K562 (cell line): Measurements from ENCODE around the gene ITGB6. TPM values are rescaled to one million over a fixed set of nuclear protein-coding genes. Genes with fewer than 3 reads are reported as not detected.

ENCODE experiments used
- ATAC-seq: fragments of 200-7000 bp; cut with Tn5 transposase; 3 replicates; pipeline ENCODE4 v1.9.1; 2020; ENCODE audit warnings: moderate library complexity
- BruUV-seq: library from RNA; stranded (reverse); fragments of 400-500 nt; replicated peaks from 2 replicates; lab custom pipeline; 2021; lab: Mats Ljungman, UMichigan
- CTCF ChIA-PET: fragments of 300-600 bp; formaldehyde crosslinking; extraction: SDS; loops from one replicate; lab custom pipeline; 2021; ENCODE audit warnings: low intra/inter-chr PET ratio; lab: Yijun Ruan, JAX
- POLR2A ChIA-PET: fragments of 300-600, 350-650 bp; sonication (Branson Sonifier 250); formaldehyde crosslinking; extraction: SDS; loops from one replicate; lab custom pipeline; 2021; ENCODE audit warnings: antibody characterized with exemption, inconsistent platforms; lab: Yijun Ruan, JAX
- DNase-seq, 4 experiments: peaks; one replicate each; pipeline versions ENCODE4 v3.0.0 to v3.0.0-alpha.2; 2011 to 2018; ENCODE audit warnings: low spot score in 3 of 4, mixed read lengths in 3 of 4; ENCODE audit errors: extremely low read depth in 1 of 4
- FAIRE-seq: peaks from 2 replicates; lab custom pipeline; 2011; peaks lifted over from hg19 to GRCh38; lab: Jason Lieb, UNC
- H2AFZ ChIP-seq: 2 replicates; pipeline ENCODE4 v1.6.0; 2011; ENCODE audit warnings: low read depth, low read length, control low read depth, inconsistent platforms
- H3K27ac ChIP-seq: fragments of 200-600 bp; 3 replicates; pipeline ENCODE4 v1.8.0; 2011; ENCODE audit warnings: low read depth, mild to moderate bottlenecking, control low read depth, inconsistent platforms, low read length, moderate library complexity, mixed read lengths; ENCODE audit errors: extremely low read depth
- H3K27me3 ChIP-seq, 2 experiments: fragments of 300-600 bp in 1 of 2; 2 replicates in 1 of 2; 3 replicates in 1 of 2; pipeline versions ENCODE4 v1.6.0 to v1.8.0; 2011; ENCODE audit warnings: inconsistent platforms in 2 of 2, low read length in 2 of 2, mild to moderate bottlenecking in 1 of 2, mixed read lengths in 1 of 2, moderate library complexity in 1 of 2; ENCODE audit not compliant: control insufficient read depth in 2 of 2, insufficient read depth in 2 of 2
- H3K36me3 ChIP-seq: fragments of 300-600 bp; 3 replicates; pipeline ENCODE4 v1.8.0; 2011; ENCODE audit warnings: mild to moderate bottlenecking, low read length, inconsistent platforms; ENCODE audit not compliant: control insufficient read depth, insufficient read depth
- H3K4me1 ChIP-seq, 2 experiments: fragments of 200-600 bp in 1 of 2; replicated peaks in 1 of 2; 2 replicates in 1 of 2; 3 replicates in 1 of 2; pipeline versions ENCODE4 v1.5.1 to v1.8.0; 2011; ENCODE audit warnings: inconsistent platforms in 2 of 2, low read length in 2 of 2, mild to moderate bottlenecking in 1 of 2, mixed read lengths in 1 of 2, moderate library complexity in 1 of 2; ENCODE audit not compliant: control insufficient read depth in 2 of 2, insufficient read depth in 2 of 2
- H3K4me2 ChIP-seq: 2 replicates; pipeline ENCODE4 v1.6.1; 2011; ENCODE audit warnings: low read length, control low read depth, inconsistent platforms, mixed read lengths; ENCODE audit not compliant: insufficient read depth
- H3K4me3 ChIP-seq: fragments of 200-600 bp; sonication (generic), shearing (Covaris generic); 2 replicates; pipeline ENCODE4 v1.5.1; 2016; ENCODE audit warnings: control low read depth, inconsistent platforms
- H3K79me2 ChIP-seq: fragments of 200-600 bp; 3 replicates; pipeline ENCODE4 v1.8.0; 2011; ENCODE audit warnings: low read length, inconsistent platforms; ENCODE audit not compliant: control insufficient read depth, insufficient read depth
- H3K9ac ChIP-seq, 2 experiments: 2 replicates each; pipeline versions ENCODE4 v1.6.0 to v1.6.1; 2011; ENCODE audit warnings: low read depth in 2 of 2, low read length in 2 of 2, control low read depth in 1 of 2, inconsistent platforms in 1 of 2, mild to moderate bottlenecking in 1 of 2, mixed read lengths in 1 of 2; ENCODE audit not compliant: insufficient read depth in 1 of 2
- H3K9me1 ChIP-seq: one replicate; pipeline ENCODE4 v1.6.0; 2011; ENCODE audit warnings: inconsistent platforms, mild to moderate bottlenecking, low read length, moderate library complexity; ENCODE audit not compliant: control insufficient read depth, insufficient read depth
- H3K9me3 ChIP-seq: replicated peaks from 2 replicates; pipeline ENCODE4 v1.5.1; 2011; ENCODE audit warnings: low read depth, low read length, inconsistent platforms; ENCODE audit not compliant: control insufficient read depth, insufficient read depth
- H4K20me1 ChIP-seq: replicated peaks from 2 replicates; pipeline ENCODE4 v1.6.1; 2011; ENCODE audit warnings: low read length, inconsistent platforms, mixed read lengths; ENCODE audit not compliant: control insufficient read depth, insufficient read depth
- AFF1 ChIP-seq, 2 experiments: fragments of 450-650 bp; IDR thresholded peaks; 2 replicates each; pipeline ENCODE4 v1.6.1; 2018; ENCODE audit warnings: mild to moderate bottlenecking in 2 of 2, low read depth in 1 of 2; ENCODE audit not compliant: partially characterized antibody in 2 of 2
- ARID1B ChIP-seq: fragments of 450-650 bp; IDR thresholded peaks from 2 replicates; pipeline ENCODE4 v1.6.1; 2016; ENCODE audit warnings: antibody characterized with exemption, mild to moderate bottlenecking, inconsistent platforms
- BRF2 ChIP-seq: IDR thresholded peaks from 3 replicates; pipeline ENCODE4 v1.6.1; 2011; ENCODE audit warnings: borderline replicate concordance, mild to moderate bottlenecking; ENCODE audit not compliant: insufficient read length, insufficient read depth
- CBX2 ChIP-seq: fragments of 200-600 bp; sonication (generic); IDR thresholded peaks from one replicate; pipeline ENCODE4 v1.6.1; 2012; ENCODE audit warnings: mild to moderate bottlenecking, low read length, inconsistent platforms; ENCODE audit not compliant: insufficient read depth, poor library complexity, severe bottlenecking
- CREM ChIP-seq: IDR thresholded peaks from 2 replicates; pipeline ENCODE4 v1.6.1; 2014; ENCODE audit warnings: antibody characterized with exemption, low read depth
- MED1 ChIP-seq: sonication (generic); formaldehyde crosslinking; IDR thresholded peaks from 2 replicates; pipeline ENCODE4 v1.8.1; 2023; ENCODE audit warnings: missing genetic modification reagents, borderline replicate concordance
- MEF2A ChIP-seq: IDR thresholded peaks from 2 replicates; pipeline ENCODE4 v1.6.1; 2011; ENCODE audit warnings: low read depth, mild to moderate bottlenecking, low read length, moderate library complexity; ENCODE audit not compliant: control insufficient read depth
- RBBP5 ChIP-seq: fragments of 200-600 bp; sonication (generic); IDR thresholded peaks from 2 replicates; pipeline ENCODE4 v1.6.1; 2012; ENCODE audit warnings: borderline replicate concordance, mild to moderate bottlenecking, low read length, control low read depth, inconsistent platforms; ENCODE audit not compliant: insufficient read depth, poor library complexity, severe bottlenecking
- SMAD3 ChIP-seq: fragments of 450-650 bp; formaldehyde crosslinking; conservative IDR thresholded peaks from 2 replicates; pipeline ENCODE4 v1.4.0; 2020; ENCODE audit warnings: mild to moderate bottlenecking
- TEAD2 ChIP-seq: fragments of 450-650 bp; IDR thresholded peaks from 2 replicates; pipeline ENCODE4 v1.6.1; 2016; ENCODE audit warnings: missing genetic modification characterization, control low read depth, missing compliant biosample characterization
- TFAM ChIP-seq: fragments of 250-450 bp; sonication (Bioruptor Pico); conservative IDR thresholded peaks from 2 replicates; pipeline ENCODE4 v1.5.0; 2021; ENCODE audit warnings: mild to moderate bottlenecking, moderate library complexity
- TGIF2 ChIP-seq: sonication (generic); formaldehyde crosslinking; IDR thresholded peaks from 2 replicates; pipeline ENCODE4 v1.8.1; 2022; ENCODE audit warnings: mild to moderate bottlenecking, missing genetic modification reagents, moderate library complexity
- ZBTB8A ChIP-seq: fragments of 450-650 bp; IDR thresholded peaks from 2 replicates; pipeline ENCODE4 v1.6.1; 2018; ENCODE audit warnings: mild to moderate bottlenecking, moderate library complexity; ENCODE audit not compliant: partially characterized antibody
- ZNF655 ChIP-seq: fragments of 250-450 bp; sonication (Bioruptor Pico); IDR thresholded peaks from 2 replicates; pipeline ENCODE4 v1.5.0; 2021
- ZNF699 ChIP-seq: fragments of 250-450 bp; sonication (Bioruptor Pico); IDR thresholded peaks from 2 replicates; pipeline ENCODE4 v1.8.0; 2021; ENCODE audit warnings: mild to moderate bottlenecking, moderate library complexity; ENCODE audit not compliant: insufficient replicate concordance
- ZNF76 ChIP-seq: fragments of 250-450 bp; sonication (Bioruptor Pico); IDR thresholded peaks from 2 replicates; pipeline ENCODE4 v1.4.0; 2020; ENCODE audit warnings: mild to moderate bottlenecking, moderate library complexity, borderline replicate concordance
- ZNF778 ChIP-seq: fragments of 450-650 bp; formaldehyde crosslinking; IDR thresholded peaks from 2 replicates; pipeline ENCODE4 v1.4.0; 2020; ENCODE audit warnings: mild to moderate bottlenecking, moderate library complexity
- WGBS: fragments of 100-300 bp; shearing (Covaris generic); methylation state at CpG from one replicate; pipeline ENCODE4 v1.1.6; 2016; ENCODE audit warnings: low coverage, mixed read lengths; ENCODE audit not compliant: insufficient coverage; ENCODE audit errors: missing lambda C conversion rate; 5-methylcytosine and 5-hydroxymethylcytosine counted together
- in situ Hi-C: fragments of 300-500 bp; cut with MboI; formaldehyde crosslinking; loops from 4 replicates; pipeline ENCODE4 v1.15.0; 2018; ENCODE audit warnings: inconsistent platforms, mixed read lengths
- intact Hi-C: fragments of 100-400 bp; cut with micrococcal nuclease; formaldehyde crosslinking; loops from 2 replicates; pipeline ENCODE4 v1.14.2; 2022
- polyA plus RNA-seq, 8 experiments: library from polyadenylated mRNA; depleted of rRNA in 4 of 8; stranded (reverse) in 5 of 8; unstranded in 3 of 8; fragments of >200 nt; fragmentation: Nextera tagmentation in 2 of 8; fragmentation: Illumina TruSeq in 1 of 8; extraction: Ambion mirVana in 2 of 8; extraction: Trizol in 1 of 8; gene quantifications; 2 replicates each; pipeline versions ENCODE4 v1.2.1 to v1.2.3, GENCODE V29; 2011 to 2014; ENCODE audit warnings: inconsistent platforms in 1 of 8, missing spikeins in 1 of 8
- total RNA-seq, 7 experiments: library from RNA; depleted of rRNA in 6 of 7; stranded (reverse); fragments of >200 nt in 6 of 7; fragmentation: Illumina TruSeq in 2 of 7; extraction: Trizol in 2 of 7; gene quantifications; 2 replicates each; pipeline versions ENCODE4 v1.2.1 to v1.2.3, GENCODE V29; 2011 to 2021; ENCODE audit warnings: low replicate concordance in 1 of 7

The ITGB6 gene
- total and polyA plus RNA-seq, 9 of the 15 experiments (the other 6 are each of a cell fraction or from before 2014, with no cell fraction given): 0.18 TPM; not detected in 8

- H3K9me3 ChIP-seq: no peaks in the 10 kb centered on the region
- H3K79me2 ChIP-seq: no peaks in the 10 kb centered on the region
- intact Hi-C loops (no loop called here), in situ Hi-C loops (no loop called here)
- CTCF ChIA-PET: no interaction called here
- no peak overlapping the region for H3K4me3 ChIP-seq
- H4K20me1 ChIP-seq: no peaks in the 10 kb centered on the region
- no peak overlapping the region for H3K27ac ChIP-seq
- no peaks in the 10 kb centered on the region for H3K9me1 ChIP-seq
- no peaks in the 10 kb centered on the region for H3K4me1 ChIP-seq
- FAIRE-seq (no peak), ATAC-seq (no peak), DNase-seq (no peak)
- BruUV-seq: no TSS peak
- 0% methylated on average over 2 of the region's 2 CpGs for WGBS
- no peaks in the 10 kb centered on the region for H3K36me3 ChIP-seq
- no peaks in the 10 kb centered on the region for H3K27me3 ChIP-seq
- no peak overlapping the region for H3K4me2 ChIP-seq
- POLR2A ChIA-PET: no interaction called here
- H3K9ac ChIP-seq: no peak overlapping the region
- no peak overlapping the region for H2AFZ ChIP-seq
- TF ChIP-seq CBX2 (no peak), AFF1 (IDR thresholded peaks at IDR 0.05; ENCODE audit: low read depth in 1 of 2, partially characterized antibody in 2 of 2) (no peak), TFAM (CRISPR knock-in tag) (no peak), CREM (no peak), TEAD2 (tag) (no peak), ZNF655 (no peak), ZBTB8A (no peak), ARID1B (no peak), MED1 (CRISPR knock-in tag) (no peak), BRF2 (no peak), ZNF699 (no peak), ZNF76 (CRISPR knock-in tag) (no peak), TGIF2 (CRISPR knock-in tag) (no peak), MEF2A (no peak), ZNF778 (CRISPR knock-in tag) (no peak), SMAD3 (no peak), RBBP5 (no peak)
Measured at GRCh38 chr2:160053946-160054345, 146.1 kb downstream of the ITGB6 start.
